Activated CD4-positive, alpha-beta T cell treated with anti-CD3 and anti-CD28 coated beads, Interleukin-2, amount 50 U/mL, for 48 hours (primary cell): ENCODE data around the gene TMEM204.

Source experiments
- DNase-seq, 2 experiments: peaks; one replicate each; pipeline ENCODE4 v3.0.0-alpha.2; 2020

TMEM204 gene

GRCh38 chr16:1601031-1601430 is 67.6 kb downstream of the TMEM204 start:
- no peak for DNase-seq

- no peak for DNase-seq
Observed at GRCh38 chr16:1601489-1601888, 68.0 kb downstream of the TMEM204 start.

DNA sequence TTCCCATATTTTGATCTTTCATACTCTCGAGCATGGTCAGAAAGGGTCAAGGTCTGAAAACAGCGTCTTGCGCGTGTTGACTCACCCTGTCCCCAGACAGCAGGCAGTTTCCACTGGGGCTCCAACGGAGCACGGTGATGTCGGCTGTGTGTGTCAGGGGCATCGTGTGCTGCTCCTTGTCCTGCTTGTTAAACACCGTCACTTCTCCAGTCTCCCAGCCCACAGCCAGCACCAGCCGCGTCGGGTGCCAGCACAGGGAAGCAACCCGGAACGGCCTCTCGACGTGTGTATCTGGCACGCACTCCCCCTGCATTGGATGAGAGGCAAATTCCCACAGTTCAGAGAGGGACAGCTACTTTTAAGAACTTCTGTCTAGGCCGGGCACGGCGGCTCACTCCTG is 68.8 kb downstream of the TMEM204 start:
- DNase-seq = no peak
